ENCODE results near the gene ANAPC2.

DNA sequence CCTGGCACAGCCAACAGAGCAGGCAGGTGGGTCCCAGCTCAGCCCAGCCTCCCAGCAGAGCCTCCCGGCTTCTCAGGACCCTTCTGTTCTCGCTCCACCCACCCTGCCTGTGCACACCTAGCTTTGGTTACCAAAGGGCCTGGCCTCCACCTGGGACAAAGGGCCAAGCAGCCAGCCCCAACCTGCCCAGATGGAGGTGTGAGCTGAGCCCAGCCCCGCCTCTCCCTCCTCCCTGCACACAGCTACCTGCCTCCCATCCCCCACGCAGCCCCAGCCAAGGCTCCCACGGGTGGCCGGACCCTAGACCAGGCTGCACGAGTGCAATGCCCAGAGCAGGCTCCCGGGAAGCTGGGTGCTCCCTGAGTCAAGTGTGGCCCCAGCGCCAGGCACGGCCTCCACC lies 6.5 kb upstream of the ANAPC2 start:
- no peak for TF ChIP-seq POLR2AphosphoS5 (IDR thresholded peaks at IDR 0.05)
- TF ChIP-seq, protein P1, sequence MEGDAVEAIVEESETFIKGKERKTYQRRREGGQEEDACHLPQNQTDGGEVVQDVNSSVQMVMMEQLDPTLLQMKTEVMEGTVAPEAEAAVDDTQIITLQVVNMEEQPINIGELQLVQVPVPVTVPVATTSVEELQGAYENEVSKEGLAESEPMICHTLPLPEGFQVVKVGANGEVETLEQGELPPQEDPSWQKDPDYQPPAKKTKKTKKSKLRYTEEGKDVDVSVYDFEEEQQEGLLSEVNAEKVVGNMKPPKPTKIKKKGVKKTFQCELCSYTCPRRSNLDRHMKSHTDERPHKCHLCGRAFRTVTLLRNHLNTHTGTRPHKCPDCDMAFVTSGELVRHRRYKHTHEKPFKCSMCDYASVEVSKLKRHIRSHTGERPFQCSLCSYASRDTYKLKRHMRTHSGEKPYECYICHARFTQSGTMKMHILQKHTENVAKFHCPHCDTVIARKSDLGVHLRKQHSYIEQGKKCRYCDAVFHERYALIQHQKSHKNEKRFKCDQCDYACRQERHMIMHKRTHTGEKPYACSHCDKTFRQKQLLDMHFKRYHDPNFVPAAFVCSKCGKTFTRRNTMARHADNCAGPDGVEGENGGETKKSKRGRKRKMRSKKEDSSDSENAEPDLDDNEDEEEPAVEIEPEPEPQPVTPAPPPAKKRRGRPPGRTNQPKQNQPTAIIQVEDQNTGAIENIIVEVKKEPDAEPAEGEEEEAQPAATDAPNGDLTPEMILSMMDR (IDR thresholded peaks at IDR 0.05), result no peak

Data from prostate gland (tissue), 2 donors.